K562 (cell line): ENCODE results near the gene LUC7L3.
A peak's percentile ranks its signal among the peaks of the same experiment; 100 is the strongest.

Experiments
- BHLHE40 ChIP-seq: IDR thresholded peaks from 2 replicates; pipeline ENCODE4 v1.6.1; 2011; ENCODE audit warnings: low read length, improper control_type of control experiment
- BRD4 ChIP-seq: fragments of 200-600 bp; sonication (generic); IDR thresholded peaks from 2 replicates; pipeline ENCODE4 v1.6.1; 2017; ENCODE audit warnings: inconsistent platforms
- FOXA1 ChIP-seq: fragments of 450-650 bp; IDR thresholded peaks from 2 replicates; pipeline ENCODE4 v1.6.1; 2016; ENCODE audit warnings: mild to moderate bottlenecking, borderline replicate concordance
- FOXP1 ChIP-seq: sonication (generic); formaldehyde crosslinking; IDR thresholded peaks from 2 replicates; pipeline ENCODE4 v1.8.0; 2022; ENCODE audit warnings: mild to moderate bottlenecking, missing genetic modification reagents
- HNRNPL ChIP-seq: fragments of 200-400 bp; formaldehyde crosslinking; IDR thresholded peaks from 2 replicates; pipeline ENCODE4 v1.6.1; 2017; ENCODE audit warnings: low read depth, mild to moderate bottlenecking, low read length
- MAX ChIP-seq: sonication (generic); formaldehyde crosslinking; IDR thresholded peaks from 2 replicates; pipeline ENCODE4 v1.9.0; 2022; ENCODE audit warnings: mild to moderate bottlenecking, missing genetic modification reagents
- NCOR1 ChIP-seq: fragments of 450-650 bp; IDR thresholded peaks from 2 replicates; pipeline ENCODE4 v1.6.1; 2016; ENCODE audit warnings: mild to moderate bottlenecking, moderate library complexity
- PCBP1 ChIP-seq: fragments of 200-400 bp; formaldehyde crosslinking; IDR thresholded peaks from 2 replicates; pipeline ENCODE4 v1.6.1; 2018; ENCODE audit warnings: mild to moderate bottlenecking, low read depth, low read length; ENCODE audit not compliant: poor library complexity, severe bottlenecking
- POLR2AphosphoS5 ChIP-seq: IDR thresholded peaks from 2 replicates; pipeline ENCODE4 v1.6.1; 2011; ENCODE audit warnings: mild to moderate bottlenecking, low read depth, low read length, moderate library complexity; ENCODE audit not compliant: control insufficient read depth, insufficient read depth
- RAD21 ChIP-seq, 2 experiments: fragments of 250-450 bp in 1 of 2; fragments of 450-650 bp in 1 of 2; sonication (Bioruptor Pico) in 1 of 2; formaldehyde crosslinking in 1 of 2; IDR thresholded peaks in 1 of 2; conservative IDR thresholded peaks in 1 of 2; 2 replicates each; pipeline versions ENCODE4 v1.4.0 to v1.8.0; 2020 to 2022; ENCODE audit warnings: mild to moderate bottlenecking in 2 of 2, moderate library complexity in 1 of 2
- SIX5 ChIP-seq, 2 experiments: IDR thresholded peaks; 2 replicates each; pipeline ENCODE4 v1.6.1; 2011; ENCODE audit warnings: low read length in 2 of 2, borderline replicate concordance in 1 of 2, low read depth in 1 of 2, mild to moderate bottlenecking in 1 of 2, moderate library complexity in 1 of 2; ENCODE audit not compliant: insufficient read depth in 1 of 2
- TAF1 ChIP-seq: IDR thresholded peaks from 2 replicates; pipeline ENCODE4 v1.6.1; 2011; ENCODE audit warnings: mild to moderate bottlenecking, low read length, moderate library complexity; ENCODE audit not compliant: insufficient read depth, control insufficient read depth, severe bottlenecking; ENCODE audit errors: extremely low read depth
- ZNF277 ChIP-seq: fragments of 250-450 bp; sonication (Bioruptor Pico); IDR thresholded peaks from 2 replicates; pipeline ENCODE4 v1.8.0; 2022; ENCODE audit warnings: inconsistent platforms, mild to moderate bottlenecking, moderate library complexity, borderline replicate concordance
- ZNF740 ChIP-seq, 3 experiments: fragments of 200-800 bp in 1 of 3; sonication (Bioruptor generic) in 1 of 3; sonication (generic) in 1 of 3; formaldehyde crosslinking in 1 of 3; IDR thresholded peaks; 2 replicates each; pipeline versions ENCODE4 v1.6.1 to v1.8.0; 2016 to 2022; ENCODE audit warnings: mild to moderate bottlenecking in 2 of 3, missing compliant biosample characterization in 2 of 3, missing genetic modification characterization in 2 of 3, missing genetic modification reagents in 1 of 3

GRCh38 chr17:50688245-50688644 is 31.2 kb upstream of the LUC7L3 start:
- TF ChIP-seq MAX (CRISPR knock-in tag) (peak; percentile 31; the same call in 1 of the 2 replicates), NCOR1 (no peak), TAF1 (no peak), ZNF740 (CRISPR knock-in tag; IDR thresholded peaks at IDR 0.05) (no peak), ZNF740 (tag; IDR thresholded peaks at IDR 0.05) (no peak), PCBP1 (no peak), FOXP1 (CRISPR knock-in tag) (no peak), POLR2AphosphoS5 (no peak), SIX5 (IDR thresholded peaks at IDR 0.05; ENCODE audit: borderline replicate concordance in 1 of 2, insufficient read depth in 1 of 2, low read depth in 1 of 2, low read length in 2 of 2) (no peak), BHLHE40 (no peak), BRD4 (no peak), ZNF277 (CRISPR knock-in tag) (no peak), HNRNPL (no peak), FOXA1 (no peak), RAD21 (CRISPR knock-in tag; conservative IDR thresholded peaks at IDR 0.05 in 1 of 2, IDR thresholded peaks at IDR 0.05 in 1 of 2) (no peak)
